ENCODE measurements around the gene TUBG1.

- TF ChIP-seq POLR2A (IDR thresholded peaks at IDR 0.05) = no peak
- TF ChIP-seq, protein P1, sequence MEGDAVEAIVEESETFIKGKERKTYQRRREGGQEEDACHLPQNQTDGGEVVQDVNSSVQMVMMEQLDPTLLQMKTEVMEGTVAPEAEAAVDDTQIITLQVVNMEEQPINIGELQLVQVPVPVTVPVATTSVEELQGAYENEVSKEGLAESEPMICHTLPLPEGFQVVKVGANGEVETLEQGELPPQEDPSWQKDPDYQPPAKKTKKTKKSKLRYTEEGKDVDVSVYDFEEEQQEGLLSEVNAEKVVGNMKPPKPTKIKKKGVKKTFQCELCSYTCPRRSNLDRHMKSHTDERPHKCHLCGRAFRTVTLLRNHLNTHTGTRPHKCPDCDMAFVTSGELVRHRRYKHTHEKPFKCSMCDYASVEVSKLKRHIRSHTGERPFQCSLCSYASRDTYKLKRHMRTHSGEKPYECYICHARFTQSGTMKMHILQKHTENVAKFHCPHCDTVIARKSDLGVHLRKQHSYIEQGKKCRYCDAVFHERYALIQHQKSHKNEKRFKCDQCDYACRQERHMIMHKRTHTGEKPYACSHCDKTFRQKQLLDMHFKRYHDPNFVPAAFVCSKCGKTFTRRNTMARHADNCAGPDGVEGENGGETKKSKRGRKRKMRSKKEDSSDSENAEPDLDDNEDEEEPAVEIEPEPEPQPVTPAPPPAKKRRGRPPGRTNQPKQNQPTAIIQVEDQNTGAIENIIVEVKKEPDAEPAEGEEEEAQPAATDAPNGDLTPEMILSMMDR (IDR thresholded peaks at IDR 0.05) = no peak
Observed at GRCh38 chr17:42612013-42612412, 2.5 kb downstream of the TUBG1 start.

Data from upper lobe of left lung (tissue), 4 donors.